Measurements from ENCODE around the gene FLVCR2.

DNA sequence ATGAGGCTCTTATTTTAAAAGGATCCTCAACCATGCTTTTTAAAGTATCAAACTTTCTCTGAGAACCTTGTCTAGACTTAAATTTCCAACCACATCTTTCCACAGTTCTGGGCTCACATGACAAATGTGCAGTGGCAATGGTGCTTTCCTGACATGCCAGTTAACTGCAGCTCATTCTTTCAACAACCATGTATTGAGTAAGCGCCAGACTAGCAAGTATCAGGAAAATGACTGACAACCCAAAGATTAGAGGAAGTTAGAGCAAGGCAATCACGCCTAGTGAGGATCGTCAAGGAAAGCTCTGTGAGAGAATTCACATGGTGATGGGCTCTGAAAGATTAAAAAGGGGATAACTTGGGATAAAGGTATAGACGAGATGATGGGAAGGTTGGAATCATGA, 35.8 kb downstream of the FLVCR2 start:
- no peak for TF ChIP-seq EZH2 (IDR thresholded peaks at IDR 0.05; ENCODE audit: insufficient read depth, low read length)
- TF ChIP-seq, protein P1, sequence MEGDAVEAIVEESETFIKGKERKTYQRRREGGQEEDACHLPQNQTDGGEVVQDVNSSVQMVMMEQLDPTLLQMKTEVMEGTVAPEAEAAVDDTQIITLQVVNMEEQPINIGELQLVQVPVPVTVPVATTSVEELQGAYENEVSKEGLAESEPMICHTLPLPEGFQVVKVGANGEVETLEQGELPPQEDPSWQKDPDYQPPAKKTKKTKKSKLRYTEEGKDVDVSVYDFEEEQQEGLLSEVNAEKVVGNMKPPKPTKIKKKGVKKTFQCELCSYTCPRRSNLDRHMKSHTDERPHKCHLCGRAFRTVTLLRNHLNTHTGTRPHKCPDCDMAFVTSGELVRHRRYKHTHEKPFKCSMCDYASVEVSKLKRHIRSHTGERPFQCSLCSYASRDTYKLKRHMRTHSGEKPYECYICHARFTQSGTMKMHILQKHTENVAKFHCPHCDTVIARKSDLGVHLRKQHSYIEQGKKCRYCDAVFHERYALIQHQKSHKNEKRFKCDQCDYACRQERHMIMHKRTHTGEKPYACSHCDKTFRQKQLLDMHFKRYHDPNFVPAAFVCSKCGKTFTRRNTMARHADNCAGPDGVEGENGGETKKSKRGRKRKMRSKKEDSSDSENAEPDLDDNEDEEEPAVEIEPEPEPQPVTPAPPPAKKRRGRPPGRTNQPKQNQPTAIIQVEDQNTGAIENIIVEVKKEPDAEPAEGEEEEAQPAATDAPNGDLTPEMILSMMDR (IDR thresholded peaks at IDR 0.05; ENCODE audit: insufficient read depth, low read depth, low read length), result no peak
